CD14-positive monocyte (primary cell): ENCODE data around the gene CST4. TPM values are rescaled to one million over a fixed set of nuclear protein-coding genes. Genes with fewer than 3 reads are reported as not detected.

ENCODE experiments used
- DNase-seq, 3 donors: peaks; one replicate each; pipeline ENCODE4 v3.0.0-alpha.2; 2011 to 2022
- H2AFZ ChIP-seq: 2 replicates; pipeline ENCODE4 v1.6.0; 2012; ENCODE audit warnings: mild to moderate bottlenecking, low read depth, low read length, inconsistent platforms; ENCODE audit not compliant: insufficient read depth, poor library complexity, severe bottlenecking
- H3K27ac ChIP-seq, 2 donors: 1 replicate in 1 of 2; 2 replicates in 1 of 2; pipeline ENCODE4 v1.5.1; 2012 to 2013; ENCODE audit warnings: low read length in 2 of 2, control low read depth in 1 of 2, inconsistent platforms in 1 of 2, low read depth in 1 of 2, mild to moderate bottlenecking in 1 of 2
- H3K27me3 ChIP-seq, 2 donors: one replicate each; pipeline versions ENCODE4 v1.6.0 to v1.6.1; 2011 to 2013; ENCODE audit warnings: low read length in 2 of 2; ENCODE audit not compliant: control insufficient read depth in 2 of 2, insufficient read depth in 2 of 2
- H3K36me3 ChIP-seq, 2 donors: replicated peaks in 1 of 2; 1 replicate in 1 of 2; 2 replicates in 1 of 2; pipeline versions ENCODE4 v1.5.1 to v1.6.1; 2012 to 2013; ENCODE audit warnings: low read length in 2 of 2, control low read depth in 1 of 2, inconsistent platforms in 1 of 2, mild to moderate bottlenecking in 1 of 2; ENCODE audit not compliant: insufficient read depth in 2 of 2, control insufficient read depth in 1 of 2
- H3K4me1 ChIP-seq, 2 donors: 1 replicate in 1 of 2; 2 replicates in 1 of 2; pipeline versions ENCODE4 v1.5.1 to v1.6.1; 2012 to 2013; ENCODE audit warnings: low read length in 2 of 2, control low read depth in 1 of 2, inconsistent platforms in 1 of 2, mild to moderate bottlenecking in 1 of 2, moderate library complexity in 1 of 2; ENCODE audit not compliant: insufficient read depth in 2 of 2, control insufficient read depth in 1 of 2
- H3K4me2 ChIP-seq: replicated peaks from 2 replicates; pipeline ENCODE3; 2012; ENCODE audit warnings: low read length, moderate library complexity, mild to moderate bottlenecking; ENCODE audit not compliant: poor library complexity, severe bottlenecking; ENCODE audit errors: extremely low read depth
- H3K4me3 ChIP-seq, 3 experiments: fragments of 200-600 bp in 1 of 3; sonication (generic) in 1 of 3; replicated peaks in 1 of 3; 1 replicate in 2 of 3; 2 replicates in 1 of 3; pipeline ENCODE4 v1.5.1; 2011 to 2013; ENCODE audit warnings: low read length in 3 of 3, mild to moderate bottlenecking in 3 of 3, control low read depth in 2 of 3, low read depth in 2 of 3, inconsistent platforms in 1 of 3, moderate library complexity in 1 of 3
- H3K79me2 ChIP-seq: 2 replicates; pipeline ENCODE4 v1.6.0; 2012; ENCODE audit warnings: mild to moderate bottlenecking, control low read depth, inconsistent platforms, low read length, moderate library complexity; ENCODE audit not compliant: insufficient read depth
- H3K9ac ChIP-seq: 2 replicates; pipeline ENCODE4 v1.6.0; 2017; ENCODE audit warnings: low read length, mild to moderate bottlenecking; ENCODE audit not compliant: insufficient read depth, poor library complexity, severe bottlenecking
- H3K9me3 ChIP-seq, 2 donors: replicated peaks in 1 of 2; 1 replicate in 1 of 2; 2 replicates in 1 of 2; pipeline versions ENCODE4 v1.5.1 to v1.6.1; 2012 to 2013; ENCODE audit warnings: low read length in 2 of 2, control low read depth in 1 of 2; ENCODE audit not compliant: control insufficient read depth in 1 of 2, insufficient read depth in 1 of 2
- H4K20me1 ChIP-seq: 2 replicates; pipeline ENCODE4 v1.6.0; 2012; ENCODE audit warnings: mild to moderate bottlenecking, low read length, control low read depth, moderate library complexity; ENCODE audit not compliant: insufficient read depth
- H3K27ac Mint-ChIP-seq, 7 donors: one replicate each; pipeline ENCODE4 v1.8.0; 2020; ENCODE audit warnings: mild to moderate bottlenecking in 7 of 7, mixed read lengths in 7 of 7, moderate library complexity in 6 of 7, inconsistent platforms in 2 of 7
- H3K27me3 Mint-ChIP-seq, 3 donors: one replicate each; pipeline ENCODE4 v1.8.0; 2021 to 2022; ENCODE audit warnings: low read depth in 3 of 3, mild to moderate bottlenecking in 3 of 3, mixed read lengths in 3 of 3, moderate library complexity in 3 of 3, inconsistent platforms in 1 of 3
- H3K36me3 Mint-ChIP-seq, 2 donors: one replicate each; pipeline ENCODE4 v1.8.0; 2020; ENCODE audit warnings: mixed read lengths in 2 of 2, inconsistent platforms in 1 of 2, mild to moderate bottlenecking in 1 of 2
- H3K4me1 Mint-ChIP-seq: one replicate; pipeline ENCODE4 v1.8.0; 2020; ENCODE audit warnings: mild to moderate bottlenecking, mixed read lengths
- H3K4me3 Mint-ChIP-seq, 2 donors: one replicate each; pipeline ENCODE4 v1.8.0; 2020; ENCODE audit warnings: mild to moderate bottlenecking in 2 of 2, mixed read lengths in 2 of 2, moderate library complexity in 1 of 2
- H3K9me3 Mint-ChIP-seq, 7 donors: one replicate each; pipeline ENCODE4 v1.8.0; 2020 to 2022; ENCODE audit warnings: mixed read lengths in 7 of 7, mild to moderate bottlenecking in 6 of 7, moderate library complexity in 6 of 7, inconsistent platforms in 2 of 7
- CTCF ChIP-seq: fragments of 200-600 bp; IDR thresholded peaks from one replicate; pipeline ENCODE4 v1.8.0; 2022; ENCODE audit warnings: antibody characterized with exemption, mild to moderate bottlenecking
- WGBS: methylation state at CpG from one replicate; pipeline ENCODE4 v1.1.5; 2013; ENCODE audit warnings: missing lambda C conversion rate; ENCODE audit not compliant: insufficient coverage; 5-methylcytosine and 5-hydroxymethylcytosine counted together
- intact Hi-C, 2 donors: fragments of 100-400 bp; cut with micrococcal nuclease; formaldehyde crosslinking; loops; one replicate each; pipeline versions ENCODE4 v1.15.0 to v1.15.1; 2023
- polyA plus RNA-seq, 3 donors: library from polyadenylated mRNA; depleted of rRNA in 1 of 3; unstranded in 2 of 3; stranded (reverse) in 1 of 3; fragments of 300-500 nt in 2 of 3; fragments of >200 nt in 1 of 3; fragmentation: Illumina TruSeq in 2 of 3; gene quantifications; 1 replicate in 2 of 3; 2 replicates in 1 of 3; pipeline ENCODE4 v1.2.3, GENCODE V29; 2012 to 2021

Gene CST4
- polyA plus RNA-seq, 3 donors, result not detected

GRCh38 chr20:23655491-23656211, 33.2 kb downstream of the CST4 start:
- H3K4me1 Mint-ChIP-seq, result peaks cover 54% of the 10 kb centered on the region
- Histone ChIP-seq H3K27me3 (no peaks in the 10 kb centered on the region), H3K9me3 (no peaks in the 10 kb centered on the region), H3K4me2 (peak overlapping the region; percentile 73), H3K4me3 (peak overlapping the region; percentile 11 to 64 (median 22)), H4K20me1 (no peaks in the 10 kb centered on the region), H3K79me2 (no peaks in the 10 kb centered on the region), H3K9ac (peak overlapping the region; percentile 42), H3K4me1 (peaks cover 53 to 55% of the 10 kb centered on the region in 2 donors), H3K27ac (peak overlapping the region; percentile 79 to 90), H3K36me3 (no peaks in the 10 kb centered on the region), H2AFZ (peak overlapping the region; percentile 76)
- peaks cover 0 to 4% (median 0%) of the 10 kb centered on the region in 3 donors for H3K27me3 Mint-ChIP-seq
- H3K27ac Mint-ChIP-seq, result peak overlapping the region; percentile 92 to 96 (median 93)
- 3% methylated on average over 11 of the region's 23 CpGs for WGBS
- H3K4me3 Mint-ChIP-seq, result peak overlapping the region; percentile 68 to 85
- H3K36me3 Mint-ChIP-seq, result peaks cover 0 to 4% of the 10 kb centered on the region in 2 donors
- no peak for TF ChIP-seq CTCF
- peak; percentile 85 to 93 (median 91) for DNase-seq
- no peaks in the 10 kb centered on the region for H3K9me3 Mint-ChIP-seq
- intact Hi-C loops, result no loop called here

- H3K27me3 ChIP-seq, result no peaks in the 10 kb centered on the region
- H2AFZ ChIP-seq, result no peak overlapping the region
- Mint-ChIP-seq H3K4me3 (peak overlapping the region in 1 of 2 donors; percentile 85), H3K27me3 (peaks cover 0 to 2% (median 0%) of the 10 kb centered on the region in 3 donors), H3K4me1 (peaks cover 60% of the 10 kb centered on the region), H3K9me3 (no peaks in the 10 kb centered on the region), H3K27ac (peak overlapping the region; percentile 92 to 96 (median 93)), H3K36me3 (peaks cover 0 to 4% of the 10 kb centered on the region in 2 donors)
- H3K9me3 ChIP-seq, result no peaks in the 10 kb centered on the region
- WGBS, result 0% methylated on average over 2 of the region's 4 CpGs
- peaks cover 61 to 62% of the 10 kb centered on the region in 2 donors for H3K4me1 ChIP-seq
- H3K9ac ChIP-seq, result peak overlapping the region; percentile 42
- peak overlapping the region in 1 of 2 donors; percentile 90 for H3K27ac ChIP-seq
- no peak for TF ChIP-seq CTCF
- no peaks in the 10 kb centered on the region for H4K20me1 ChIP-seq
- peak overlapping the region; percentile 73 for H3K4me2 ChIP-seq
- DNase-seq, result peak in 2 of 3 donors; percentile 42 to 50
- H3K36me3 ChIP-seq, result no peaks in the 10 kb centered on the region
- no peaks in the 10 kb centered on the region for H3K79me2 ChIP-seq
- intact Hi-C loops, result no loop called here
- H3K4me3 ChIP-seq, result peak overlapping the region in 1 of 3 experiments; percentile 64
Observed at GRCh38 chr20:23654717-23655116, 34.1 kb downstream of the CST4 start.
